Uterus (tissue), 2 donors: ENCODE results near the gene JARID2.

Experiments used
- POLR2A ChIP-seq, 2 donors: fragments of 450-650 bp; IDR thresholded peaks; one replicate each; pipeline ENCODE4 v1.6.1; 2016; ENCODE audit warnings: antibody characterized with exemption in 2 of 2, mild to moderate bottlenecking in 1 of 2, moderate library complexity in 1 of 2
- TF ChIP-seq, protein P1 (sequence below), 4 experiments: fragments of 200-600 bp in 2 of 4; fragments of 450-650 bp in 2 of 4; sonication (generic) in 2 of 4; IDR thresholded peaks; one replicate each; pipeline ENCODE4 v1.5.1; 2016 to 2019; ENCODE audit warnings: antibody characterized with exemption in 4 of 4, mild to moderate bottlenecking in 2 of 4, moderate library complexity in 1 of 4

DNA sequence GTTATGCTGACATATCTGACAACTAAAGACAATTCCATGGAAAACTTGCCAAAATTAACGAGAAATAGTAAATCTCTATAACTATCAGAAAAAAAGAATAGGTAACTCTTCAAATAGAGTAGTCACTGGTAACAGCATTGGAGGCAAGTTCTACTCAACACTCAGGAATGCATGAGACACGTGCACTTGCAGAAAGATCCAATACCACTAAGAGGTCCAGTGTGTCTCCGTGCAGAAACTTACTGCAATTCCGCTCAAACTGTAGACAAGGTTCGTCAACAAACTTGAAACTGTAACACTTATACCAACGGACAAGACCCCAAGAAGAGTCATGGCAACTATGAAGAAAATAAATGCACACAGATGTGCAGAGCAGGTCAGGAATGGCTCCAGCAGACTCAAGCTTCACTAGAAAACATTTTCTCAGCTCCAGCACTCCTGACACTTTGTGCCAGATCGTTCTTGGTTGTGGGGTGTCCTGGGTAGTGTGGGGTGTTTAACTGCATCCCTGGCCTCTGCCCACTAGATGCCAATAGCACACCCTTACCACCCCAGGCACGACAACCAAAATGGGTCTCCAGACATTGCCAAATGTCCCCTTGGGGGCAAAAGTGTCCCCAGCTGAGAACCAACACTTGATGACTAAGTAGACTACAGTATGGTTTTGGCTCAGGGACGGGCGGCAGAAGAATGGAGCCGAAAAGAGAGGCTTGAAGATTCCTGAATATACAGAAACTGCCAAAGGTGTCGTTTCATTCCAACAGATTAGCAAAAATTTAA, 282.2 kb downstream of the JARID2 start:
- TF ChIP-seq, protein P1, sequence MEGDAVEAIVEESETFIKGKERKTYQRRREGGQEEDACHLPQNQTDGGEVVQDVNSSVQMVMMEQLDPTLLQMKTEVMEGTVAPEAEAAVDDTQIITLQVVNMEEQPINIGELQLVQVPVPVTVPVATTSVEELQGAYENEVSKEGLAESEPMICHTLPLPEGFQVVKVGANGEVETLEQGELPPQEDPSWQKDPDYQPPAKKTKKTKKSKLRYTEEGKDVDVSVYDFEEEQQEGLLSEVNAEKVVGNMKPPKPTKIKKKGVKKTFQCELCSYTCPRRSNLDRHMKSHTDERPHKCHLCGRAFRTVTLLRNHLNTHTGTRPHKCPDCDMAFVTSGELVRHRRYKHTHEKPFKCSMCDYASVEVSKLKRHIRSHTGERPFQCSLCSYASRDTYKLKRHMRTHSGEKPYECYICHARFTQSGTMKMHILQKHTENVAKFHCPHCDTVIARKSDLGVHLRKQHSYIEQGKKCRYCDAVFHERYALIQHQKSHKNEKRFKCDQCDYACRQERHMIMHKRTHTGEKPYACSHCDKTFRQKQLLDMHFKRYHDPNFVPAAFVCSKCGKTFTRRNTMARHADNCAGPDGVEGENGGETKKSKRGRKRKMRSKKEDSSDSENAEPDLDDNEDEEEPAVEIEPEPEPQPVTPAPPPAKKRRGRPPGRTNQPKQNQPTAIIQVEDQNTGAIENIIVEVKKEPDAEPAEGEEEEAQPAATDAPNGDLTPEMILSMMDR (IDR thresholded peaks at IDR 0.05): no peak
- no peak for TF ChIP-seq POLR2A (IDR thresholded peaks at IDR 0.05)
